Stimulated activated CD4-positive, alpha-beta T cell treated with anti-CD3 and anti-CD28 coated beads, Interleukin-4, amount 100 ng/mL, for 4 hours (primary cell): Measurements from ENCODE around the gene WDR27.

Experiments
- DNase-seq, 2 experiments: peaks; one replicate each; pipeline ENCODE4 v3.0.0-alpha.2; 2020

Gene WDR27

DNA sequence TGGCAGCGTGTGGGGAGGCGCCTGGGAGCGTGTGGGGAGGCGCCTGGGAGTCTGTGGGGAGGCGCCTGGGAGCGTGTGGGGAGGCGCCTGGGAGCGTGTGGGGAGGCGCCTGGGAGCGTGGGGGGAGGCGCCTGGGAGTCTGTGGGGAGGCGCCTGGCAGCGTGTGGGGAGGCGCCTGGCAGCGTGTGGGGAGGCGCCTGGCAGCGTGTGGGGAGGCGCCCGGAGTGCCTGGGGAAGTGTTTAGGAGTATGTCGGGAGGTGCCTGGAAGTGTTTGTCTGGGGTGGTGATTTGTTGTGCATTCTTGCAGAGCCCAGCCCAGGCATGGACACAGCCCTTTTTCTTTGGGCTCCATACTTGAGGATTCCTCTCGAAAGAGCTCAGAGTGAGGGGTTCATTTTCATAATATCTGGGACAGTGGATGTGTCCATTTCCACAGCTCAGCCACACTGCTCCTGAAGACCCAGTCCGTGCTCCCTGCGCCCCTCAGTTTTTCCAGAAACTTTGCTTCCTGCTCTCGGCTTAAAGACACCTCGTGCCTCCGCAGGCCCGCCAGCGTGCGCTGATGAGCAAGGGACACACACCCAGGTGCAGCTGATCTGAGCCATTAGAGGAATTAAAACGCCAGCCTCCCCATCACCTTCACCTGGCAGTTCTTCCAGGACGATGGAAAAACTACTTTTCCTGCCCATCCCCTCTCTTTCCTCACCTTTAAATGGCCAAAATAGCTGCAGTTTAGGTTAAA, 276.0 kb downstream of the WDR27 start:
- peak in 1 of 2 experiments; percentile 13 for DNase-seq

DNA sequence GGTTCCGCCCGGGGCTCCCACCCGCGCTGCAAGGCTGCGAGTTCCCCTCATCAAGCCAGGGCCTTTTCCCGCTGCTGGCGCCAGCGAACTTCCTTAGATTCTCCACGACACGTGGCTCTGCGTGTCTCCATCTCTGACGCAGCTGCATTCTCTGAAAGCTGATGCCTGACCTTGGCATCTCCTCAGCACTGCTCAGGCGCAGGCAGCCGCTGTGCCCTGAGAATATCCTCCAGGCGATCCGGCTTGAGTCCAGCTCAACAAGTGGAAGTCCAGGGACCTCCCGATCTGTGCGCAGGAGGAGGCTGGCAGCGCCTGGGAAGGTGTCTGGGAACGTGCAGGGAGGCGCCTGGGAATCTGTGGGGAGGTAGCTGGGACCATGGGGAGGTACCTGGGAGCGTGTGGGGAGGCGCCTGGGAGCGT, 277.0 kb downstream of the WDR27 start:
- no peak for DNase-seq

DNA sequence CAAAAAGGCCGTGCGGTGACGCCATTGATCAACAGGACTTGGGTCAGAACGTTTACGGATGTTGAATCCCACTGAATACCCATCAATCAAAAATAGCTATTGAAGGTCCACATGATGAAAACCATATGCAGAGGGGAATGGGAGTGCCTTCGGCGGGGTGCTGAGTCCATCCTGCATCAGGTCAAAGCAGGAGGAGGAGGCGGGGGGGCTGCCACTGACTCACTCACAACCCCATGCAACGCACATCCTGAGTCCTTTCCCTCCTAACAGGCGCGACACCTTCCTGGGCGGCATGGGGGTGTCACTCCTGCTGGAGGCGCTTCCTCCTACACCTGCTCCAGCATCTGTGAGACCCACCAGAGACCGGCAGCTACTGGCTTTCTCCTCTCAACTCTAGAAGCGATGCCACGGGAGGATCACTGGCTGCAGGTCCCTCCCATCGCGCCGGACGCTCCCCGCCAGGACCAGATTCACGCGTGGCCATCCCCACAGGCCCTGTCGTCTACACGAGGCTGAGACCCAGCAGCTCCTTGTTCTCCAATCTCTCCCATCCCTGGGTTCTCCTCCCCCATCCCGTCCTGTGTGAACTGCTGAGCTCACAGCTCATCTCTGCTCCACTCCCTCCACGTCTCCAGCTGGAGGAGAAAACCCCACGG, 277.6 kb downstream of the WDR27 start:
- DNase-seq: no peak

DNA sequence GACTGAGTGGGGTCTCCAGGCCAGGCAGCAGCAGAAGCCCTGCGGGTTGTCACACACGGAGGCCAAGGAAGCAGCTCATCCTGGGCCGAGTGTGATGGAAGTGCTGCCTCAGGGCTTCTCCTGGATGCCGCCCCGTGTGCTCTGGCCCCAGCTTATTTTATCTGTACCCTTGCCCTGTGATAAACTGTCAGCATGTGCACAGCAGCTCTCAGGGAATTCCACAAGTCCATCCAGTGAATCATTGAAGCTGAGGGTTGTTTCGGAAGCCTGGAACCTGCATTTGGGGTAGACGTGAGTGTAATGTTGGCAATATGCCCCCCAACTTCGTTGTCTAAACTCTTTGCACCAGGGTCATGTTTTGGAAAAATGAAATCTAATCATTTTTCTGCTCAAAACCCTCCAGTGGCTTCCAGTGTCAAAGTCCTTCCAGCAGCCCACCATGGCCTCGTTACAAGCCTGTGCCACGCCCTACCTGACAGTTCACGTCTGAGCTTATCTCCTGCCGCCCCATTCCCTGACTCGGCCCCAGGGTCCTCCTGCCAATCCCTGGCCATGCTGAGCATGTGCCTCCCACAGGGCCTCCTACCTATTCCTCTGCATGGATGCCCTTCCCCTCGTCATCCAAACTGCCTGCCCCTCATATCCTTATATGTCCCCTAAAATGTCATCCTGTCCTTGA, 280.1 kb downstream of the WDR27 start:
- no peak for DNase-seq

- no peak for DNase-seq
Measured at GRCh38 chr6:169420912-169421543, 280.8 kb downstream of the WDR27 start.

DNA sequence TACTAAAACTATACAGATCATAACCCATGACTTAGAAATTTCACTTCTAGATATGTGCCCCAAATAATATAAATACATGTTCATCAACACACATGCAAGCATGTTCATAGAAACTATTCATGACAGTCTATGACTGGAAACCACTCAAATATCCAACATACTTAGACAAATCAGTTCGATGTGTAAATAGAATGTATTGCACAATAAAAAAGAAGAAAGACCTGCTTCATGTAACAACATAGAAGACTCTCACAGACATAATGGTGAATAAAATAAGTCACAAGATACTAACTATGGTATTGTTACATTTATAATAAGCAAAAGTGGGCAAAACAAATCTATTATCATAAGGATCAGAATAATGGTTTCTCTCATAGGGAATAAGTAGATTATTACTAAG, 284.7 kb downstream of the WDR27 start:
- no peak for DNase-seq

- no peak for DNase-seq
Measured at GRCh38 chr6:169416249-169416648, 285.6 kb downstream of the WDR27 start.

GRCh38 chr6:169415179-169415578, 286.6 kb downstream of the WDR27 start:
- DNase-seq: no peak

DNA sequence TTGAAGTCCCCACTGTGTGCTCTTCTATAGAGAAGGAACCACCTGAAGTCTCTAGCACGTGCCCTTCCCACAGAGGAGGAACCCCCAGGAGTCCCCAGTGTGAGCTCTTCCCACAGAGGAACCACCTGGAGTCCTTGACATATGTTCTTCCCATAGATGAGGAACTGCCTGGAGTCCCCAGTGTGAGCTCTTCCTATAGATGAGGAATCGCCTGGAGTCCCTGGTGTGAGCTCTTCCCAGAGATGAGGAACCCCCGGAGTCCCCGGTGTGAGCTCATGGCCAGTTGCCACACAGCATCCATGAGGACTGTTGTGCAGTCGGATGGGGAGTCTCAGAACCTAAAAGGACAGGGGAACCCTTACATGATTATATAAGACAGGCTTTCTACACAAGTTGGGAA, 290.1 kb downstream of the WDR27 start:
- no peak for DNase-seq

DNA sequence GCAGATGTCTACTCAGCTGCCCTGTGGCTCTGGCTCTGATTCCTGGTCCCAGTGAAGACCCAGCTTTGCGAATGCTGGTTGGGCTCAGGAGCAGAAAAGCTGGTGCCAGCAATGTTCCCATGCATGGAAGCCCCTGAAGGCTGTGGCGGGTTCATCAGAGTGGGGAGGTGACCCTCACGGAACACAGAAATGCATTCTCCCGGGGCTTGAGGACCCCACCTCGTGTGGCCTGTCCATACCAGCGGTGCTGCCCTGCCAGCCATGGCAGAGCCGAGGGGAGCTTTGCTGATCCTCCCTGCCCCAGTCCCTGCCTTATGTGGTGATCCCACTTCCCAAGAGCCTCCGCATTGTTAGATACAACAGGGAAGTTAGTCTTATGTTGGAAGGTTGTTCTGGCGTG, 290.5 kb downstream of the WDR27 start:
- DNase-seq: no peak

GRCh38 chr6:169409742-169410312, 292.0 kb downstream of the WDR27 start:
- no peak for DNase-seq

DNA sequence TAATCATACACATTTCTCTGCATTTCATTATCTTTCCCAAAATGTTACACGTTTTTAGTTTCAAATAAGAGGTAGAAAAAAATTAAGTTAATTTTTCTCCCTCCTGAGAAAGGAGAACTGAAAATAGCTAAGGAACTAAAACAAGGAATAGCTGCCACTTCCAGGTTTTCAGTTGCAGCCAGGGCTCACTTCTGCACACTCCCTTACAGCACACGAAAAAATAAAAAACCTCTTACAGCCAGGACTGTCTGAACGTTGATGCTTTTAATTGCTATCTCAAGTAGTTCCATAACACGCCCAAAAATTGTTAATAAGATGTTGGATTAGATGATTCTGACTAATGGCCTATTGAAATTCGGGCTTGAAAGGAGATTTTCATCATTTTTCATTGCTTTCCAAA, 294.5 kb downstream of the WDR27 start:
- no peak for DNase-seq
